Measurements from ENCODE around the gene ZBTB20.

ZBTB20 gene

DNA sequence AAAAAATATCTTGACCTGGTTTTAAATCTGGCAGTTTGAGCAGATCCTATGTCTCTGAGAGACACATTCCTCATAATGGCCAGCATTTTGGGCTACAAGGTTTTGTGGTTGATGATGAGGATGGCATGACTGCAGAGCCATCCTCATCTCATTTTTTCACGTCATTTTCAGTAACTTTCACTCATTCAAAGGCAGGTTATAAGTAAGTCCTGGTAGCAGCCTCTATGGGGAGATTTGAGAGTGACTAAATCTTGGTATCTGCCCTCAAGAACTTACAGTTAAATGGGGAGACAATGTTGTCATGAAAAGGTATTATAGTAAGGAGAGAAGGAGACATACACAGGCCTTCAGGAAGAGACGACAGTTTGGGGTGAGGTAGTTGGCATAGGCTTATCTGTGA, 838.7 kb downstream of the ZBTB20 start:
- FAIRE-seq (no peak), DNase-seq (ENCODE audit: insufficient read length, low spot score) (no peak)
- TF ChIP-seq, protein P1, sequence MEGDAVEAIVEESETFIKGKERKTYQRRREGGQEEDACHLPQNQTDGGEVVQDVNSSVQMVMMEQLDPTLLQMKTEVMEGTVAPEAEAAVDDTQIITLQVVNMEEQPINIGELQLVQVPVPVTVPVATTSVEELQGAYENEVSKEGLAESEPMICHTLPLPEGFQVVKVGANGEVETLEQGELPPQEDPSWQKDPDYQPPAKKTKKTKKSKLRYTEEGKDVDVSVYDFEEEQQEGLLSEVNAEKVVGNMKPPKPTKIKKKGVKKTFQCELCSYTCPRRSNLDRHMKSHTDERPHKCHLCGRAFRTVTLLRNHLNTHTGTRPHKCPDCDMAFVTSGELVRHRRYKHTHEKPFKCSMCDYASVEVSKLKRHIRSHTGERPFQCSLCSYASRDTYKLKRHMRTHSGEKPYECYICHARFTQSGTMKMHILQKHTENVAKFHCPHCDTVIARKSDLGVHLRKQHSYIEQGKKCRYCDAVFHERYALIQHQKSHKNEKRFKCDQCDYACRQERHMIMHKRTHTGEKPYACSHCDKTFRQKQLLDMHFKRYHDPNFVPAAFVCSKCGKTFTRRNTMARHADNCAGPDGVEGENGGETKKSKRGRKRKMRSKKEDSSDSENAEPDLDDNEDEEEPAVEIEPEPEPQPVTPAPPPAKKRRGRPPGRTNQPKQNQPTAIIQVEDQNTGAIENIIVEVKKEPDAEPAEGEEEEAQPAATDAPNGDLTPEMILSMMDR (IDR thresholded peaks at IDR 0.05; ENCODE audit: insufficient read depth, missing control alignments), result no peak

DNA sequence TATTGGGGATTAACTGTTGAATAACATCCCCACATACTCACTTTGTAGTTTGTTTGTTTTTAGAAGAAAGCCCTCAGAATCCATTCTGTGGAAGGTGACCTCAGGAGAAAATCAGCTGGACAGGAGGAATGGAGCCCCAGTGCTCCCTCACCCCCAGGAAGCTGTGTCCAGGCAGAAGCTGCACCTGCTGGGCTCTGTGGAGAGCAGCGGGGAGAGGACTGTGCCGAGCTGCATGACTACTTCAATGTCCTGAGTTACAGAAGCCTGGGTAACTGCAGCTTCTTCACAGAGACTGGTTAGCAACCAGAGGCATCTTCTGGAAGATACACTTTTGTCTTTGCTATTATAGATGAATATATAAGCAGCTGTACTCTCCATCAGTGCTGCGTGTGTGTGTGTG, 839.3 kb downstream of the ZBTB20 start:
- TF ChIP-seq, protein P1 (IDR thresholded peaks at IDR 0.05; ENCODE audit: insufficient read depth, missing control alignments), result no peak
- FAIRE-seq (no peak), DNase-seq (ENCODE audit: insufficient read length, low spot score) (no peak)

DNA sequence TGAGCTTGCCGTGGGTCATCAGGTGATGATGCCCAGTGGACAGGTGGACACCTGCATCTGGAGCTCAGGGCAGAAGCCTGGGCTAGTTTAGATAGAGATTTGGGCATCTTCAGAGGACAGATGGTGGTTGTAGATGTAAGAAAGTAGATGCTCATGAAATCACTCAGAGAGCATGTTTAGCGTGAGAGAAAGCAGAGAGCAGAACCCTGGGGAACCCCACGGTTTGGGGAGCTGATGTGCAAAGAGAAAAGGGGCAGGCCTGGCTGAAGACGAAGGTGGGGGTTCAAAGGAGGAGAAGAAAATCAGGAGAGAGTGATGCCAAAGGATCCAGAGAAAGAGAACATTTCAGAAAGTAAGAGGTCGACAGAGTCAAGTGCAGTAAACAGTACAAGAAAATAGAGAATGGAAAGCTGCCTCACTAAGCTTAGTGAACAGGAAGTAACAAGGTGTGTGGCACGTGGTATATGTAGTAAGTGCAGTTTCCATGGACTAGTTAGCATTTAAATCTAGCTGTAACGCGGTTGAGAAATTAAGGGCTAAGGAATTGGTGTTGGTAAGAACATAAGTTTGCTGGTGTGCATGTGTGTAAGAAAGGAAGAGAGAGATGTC, 839.8 kb downstream of the ZBTB20 start:
- TF ChIP-seq, protein P1 (IDR thresholded peaks at IDR 0.05; ENCODE audit: insufficient read depth, missing control alignments), result no peak
- no peak for FAIRE-seq
- DNase-seq (ENCODE audit: insufficient read length, low spot score), result no peak

DNA sequence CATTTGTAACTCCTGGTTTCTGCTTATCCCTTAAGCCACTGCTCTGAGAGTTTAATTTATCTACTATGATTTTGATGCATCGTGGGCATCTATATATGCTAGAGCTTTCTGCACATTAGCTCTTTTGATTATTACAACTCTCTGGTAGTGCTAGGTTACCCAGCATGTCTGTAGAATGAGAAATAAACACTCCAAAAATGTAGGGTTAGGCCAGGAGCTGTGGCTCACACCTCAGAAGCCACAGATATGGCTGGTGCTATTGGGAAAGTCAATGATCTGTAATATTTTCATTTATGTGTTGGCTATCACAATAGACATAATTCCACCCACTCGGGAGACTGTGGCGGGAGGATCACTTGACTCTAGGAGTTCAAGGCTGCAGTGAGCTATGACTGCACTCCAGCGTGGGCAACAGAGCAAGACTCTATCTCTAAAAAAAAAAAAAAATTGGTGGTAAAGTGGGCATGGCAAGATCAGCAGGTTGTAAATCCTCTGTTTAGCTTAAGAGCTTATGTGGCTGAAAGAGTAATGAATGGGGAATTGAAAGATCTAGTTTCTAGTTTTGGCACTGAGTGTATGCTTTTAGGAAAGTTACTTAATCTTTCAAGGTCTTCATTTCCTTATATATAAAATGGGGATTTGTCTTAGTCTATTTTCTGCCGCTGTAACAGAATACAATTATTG, 847.0 kb downstream of the ZBTB20 start:
- FAIRE-seq (no peak), DNase-seq (ENCODE audit: insufficient read length, low spot score) (no peak)
- TF ChIP-seq, protein P1 (IDR thresholded peaks at IDR 0.05; ENCODE audit: insufficient read depth, missing control alignments), result no peak

DNA sequence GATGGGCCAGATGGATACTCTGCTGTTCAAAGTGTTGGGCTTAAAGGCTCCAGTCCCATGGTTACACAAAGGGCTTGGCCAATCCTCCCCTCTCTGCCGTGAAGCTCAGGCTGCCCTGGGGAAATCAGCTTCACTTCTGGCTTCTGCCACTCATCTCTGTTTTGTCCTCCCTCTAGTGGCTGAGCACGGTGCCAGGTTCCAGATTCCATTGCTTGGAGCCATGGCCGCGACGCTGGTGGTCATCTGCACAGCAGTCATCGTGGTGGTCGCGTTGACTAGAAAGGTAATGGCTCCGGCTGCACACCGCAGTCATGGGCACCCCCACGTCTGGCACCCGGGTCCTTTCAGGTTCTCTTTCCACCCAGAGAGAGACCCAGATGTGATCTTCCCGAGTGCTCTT, 847.7 kb downstream of the ZBTB20 start:
- FAIRE-seq, result no peak
- DNase-seq (ENCODE audit: insufficient read length, low spot score), result no peak
- TF ChIP-seq, protein P1 (IDR thresholded peaks at IDR 0.05; ENCODE audit: insufficient read depth, missing control alignments), result no peak

DNA sequence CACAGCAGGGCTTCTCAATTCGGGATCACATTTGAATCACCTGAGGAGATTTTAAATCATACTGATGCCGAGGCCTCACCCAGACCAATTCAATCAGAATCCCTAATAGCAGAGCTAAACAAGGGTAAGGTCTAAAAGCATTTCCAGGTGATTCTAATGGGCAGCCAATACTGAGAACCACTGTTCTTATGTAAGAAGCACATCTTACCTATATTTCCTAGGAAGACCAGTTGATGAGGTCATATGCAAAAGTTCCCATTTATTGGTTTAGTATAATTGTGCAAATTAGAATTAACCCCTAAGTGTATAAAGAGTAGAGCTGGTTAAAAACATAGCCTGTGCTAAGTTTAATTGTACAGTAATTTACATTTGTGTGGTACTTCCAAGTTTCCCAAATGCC, 851.1 kb downstream of the ZBTB20 start:
- DNase-seq (ENCODE audit: insufficient read length, low spot score) (no peak), FAIRE-seq (no peak)
- TF ChIP-seq, protein P1 (IDR thresholded peaks at IDR 0.05; ENCODE audit: insufficient read depth, missing control alignments), result no peak

DNA sequence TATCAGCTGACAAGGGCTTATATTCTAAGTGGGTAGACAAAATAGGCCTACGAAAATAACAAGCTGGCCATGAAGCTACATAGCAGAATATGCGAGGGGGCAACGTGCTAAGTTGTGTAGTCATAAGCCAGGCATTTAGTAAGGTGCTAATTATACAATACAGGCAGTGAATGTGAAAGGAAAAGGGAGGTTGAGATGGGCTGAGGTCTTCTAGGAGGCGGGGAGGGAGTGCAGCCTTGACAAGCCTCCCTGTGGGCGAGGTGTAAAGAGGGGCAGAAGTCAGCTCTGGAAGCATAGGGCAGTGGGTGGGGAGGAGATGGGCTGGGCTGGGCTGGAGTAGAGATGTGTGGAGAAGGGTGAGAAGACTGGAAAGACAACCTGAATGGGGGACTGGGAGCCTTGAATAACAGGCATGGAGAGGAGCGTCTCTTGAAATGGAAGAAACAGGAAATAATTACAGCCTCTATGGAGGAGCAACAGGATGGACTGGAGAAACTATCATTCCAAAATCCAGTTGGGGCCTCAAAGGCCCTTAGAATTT, 852.1 kb downstream of the ZBTB20 start:
- DNase-seq (ENCODE audit: insufficient read length, low spot score) (no peak), FAIRE-seq (no peak)
- TF ChIP-seq, protein P1 (IDR thresholded peaks at IDR 0.05; ENCODE audit: insufficient read depth, missing control alignments), result no peak
